SK-N-SH (cell line): ENCODE measurements around the gene AKAP6. TPM values are rescaled to one million over a fixed set of nuclear protein-coding genes. Genes with fewer than 3 reads are reported as not detected.

Source experiments
- CTCF ChIA-PET: fragments of 300-600, 350-600 bp; formaldehyde crosslinking; extraction: SDS; loops from one replicate; lab custom pipeline; 2021; lab: Yijun Ruan, JAX
- POLR2A ChIA-PET: fragments of 350-600 bp; sonication (Branson Sonifier 250); formaldehyde crosslinking; extraction: SDS; loops from one replicate; lab custom pipeline; 2020; ENCODE audit warnings: antibody characterized with exemption, inconsistent platforms; lab: Yijun Ruan, JAX
- DNase-seq: peaks from one replicate; pipeline ENCODE4 v3.0.0; 2012
- H2AFZ ChIP-seq: fragments of 200-600 bp; sonication (generic); 2 replicates; pipeline ENCODE4 v1.8.1; 2016; ENCODE audit warnings: antibody characterized with exemption, mild to moderate bottlenecking, low read depth
- H3F3A ChIP-seq: fragments of 200-600 bp; sonication (generic); replicated peaks from 2 replicates; pipeline ENCODE3; 2016; ENCODE audit warnings: antibody characterized with exemption, mild to moderate bottlenecking; ENCODE audit not compliant: insufficient read depth
- H3K27ac ChIP-seq, 2 experiments: fragments of 200-500 bp in 1 of 2; fragments of 200-600 bp in 1 of 2; sonication (Bioruptor generic) in 1 of 2; sonication (generic), shearing (Covaris generic) in 1 of 2; 2 replicates each; pipeline versions ENCODE4 v1.5.1 to v1.6.1; 2014 to 2016; ENCODE audit warnings: low read depth in 2 of 2, inconsistent platforms in 1 of 2, low read length in 1 of 2, mild to moderate bottlenecking in 1 of 2, mixed read lengths in 1 of 2
- H3K27me3 ChIP-seq: fragments of 200-600 bp; sonication (generic), shearing (Covaris generic); 2 replicates; pipeline ENCODE4 v1.6.1; 2016; ENCODE audit warnings: mixed run types; ENCODE audit not compliant: insufficient read depth
- H3K36me3 ChIP-seq, 2 experiments: fragments of 200-500 bp in 1 of 2; fragments of 200-600 bp in 1 of 2; sonication (Bioruptor generic) in 1 of 2; sonication (generic) in 1 of 2; replicated peaks in 1 of 2; 2 replicates each; pipeline versions ENCODE3 to v1.5.1; 2014 to 2016; ENCODE audit warnings: low read length in 1 of 2, mild to moderate bottlenecking in 1 of 2; ENCODE audit not compliant: insufficient read depth in 2 of 2, control insufficient read depth in 1 of 2
- H3K4me1 ChIP-seq, 2 experiments: fragments of 200-500 bp in 1 of 2; fragments of 200-600 bp in 1 of 2; sonication (Bioruptor generic) in 1 of 2; sonication (generic), shearing (Covaris generic) in 1 of 2; 2 replicates each; pipeline versions ENCODE4 v1.5.1 to v1.6.1; 2014 to 2016; ENCODE audit warnings: low read depth in 1 of 2, low read length in 1 of 2, mixed run types in 1 of 2; ENCODE audit not compliant: insufficient read depth in 2 of 2, control insufficient read depth in 1 of 2
- H3K4me2 ChIP-seq: fragments of 200-600 bp; sonication (generic), shearing (Covaris generic); 2 replicates; pipeline ENCODE4 v1.6.1; 2017; ENCODE audit warnings: mixed run types
- H3K4me3 ChIP-seq, 2 experiments: fragments of 200-500 bp in 1 of 2; fragments of 200-600 bp in 1 of 2; sonication (Bioruptor generic) in 1 of 2; sonication (generic), shearing (Covaris generic) in 1 of 2; 2 replicates each; pipeline versions ENCODE4 v1.5.1 to v1.8.1; 2014 to 2016; ENCODE audit warnings: low read depth in 2 of 2, inconsistent platforms in 1 of 2, low read length in 1 of 2, mild to moderate bottlenecking in 1 of 2, mixed read lengths in 1 of 2, moderate library complexity in 1 of 2
- H3K79me2 ChIP-seq: fragments of 200-600 bp; sonication (generic); 2 replicates; pipeline ENCODE4 v1.8.1; 2017; ENCODE audit warnings: mild to moderate bottlenecking; ENCODE audit not compliant: insufficient read depth
- H3K9ac ChIP-seq: fragments of 200-600 bp; sonication (generic); 2 replicates; pipeline ENCODE4 v1.6.1; 2017; ENCODE audit warnings: mixed run types
- H3K9me2 ChIP-seq: fragments of 200-600 bp; sonication (generic); 2 replicates; pipeline ENCODE4 v1.6.1; 2017; ENCODE audit warnings: mixed run types
- H3K9me3 ChIP-seq: fragments of 200-600 bp; sonication (generic); 2 replicates; pipeline ENCODE4 v1.6.1; 2017; ENCODE audit warnings: mixed run types, mild to moderate bottlenecking, moderate library complexity
- H4K20me1 ChIP-seq: fragments of 200-600 bp; sonication (generic); 2 replicates; pipeline ENCODE4 v1.6.1; 2017; ENCODE audit warnings: mild to moderate bottlenecking, mixed run types; ENCODE audit not compliant: insufficient read depth
- CHD2 ChIP-seq: fragments of 150-350 bp; IDR thresholded peaks from 2 replicates; pipeline ENCODE4 v1.6.1; 2018; ENCODE audit warnings: low read length; ENCODE audit not compliant: partially characterized antibody
- EP300 ChIP-seq, 2 experiments: IDR thresholded peaks; 2 replicates each; pipeline versions ENCODE4 v1.4.0 to v1.6.1; 2012; ENCODE audit warnings: borderline replicate concordance in 1 of 2, low read depth in 1 of 2, low read length in 1 of 2
- EZH2phosphoT487 ChIP-seq: fragments of 200-600 bp; sonication (generic); IDR thresholded peaks from 2 replicates; pipeline ENCODE4 v1.6.1; 2017; ENCODE audit warnings: low read depth, mixed run types, mild to moderate bottlenecking, antibody characterized with exemption, moderate library complexity, borderline replicate concordance
- FOXM1 ChIP-seq: IDR thresholded peaks from 2 replicates; pipeline ENCODE4 v1.4.0; 2012; ENCODE audit warnings: low read depth, mild to moderate bottlenecking
- GATA2 ChIP-seq: sonication (generic); formaldehyde crosslinking; IDR thresholded peaks from 2 replicates; pipeline ENCODE4 v1.5.0; 2020; ENCODE audit warnings: mild to moderate bottlenecking, missing genetic modification reagents
- IRF3 ChIP-seq: fragments of 150-350 bp; IDR thresholded peaks from 2 replicates; pipeline ENCODE4 v1.6.1; 2016; ENCODE audit warnings: mild to moderate bottlenecking, low read depth, low read length
- JUND ChIP-seq: IDR thresholded peaks from 2 replicates; pipeline ENCODE4 v1.4.0; 2012
- MAX ChIP-seq: IDR thresholded peaks from 2 replicates; pipeline ENCODE4 v1.4.0; 2012; ENCODE audit warnings: low read depth
- MEF2A ChIP-seq: IDR thresholded peaks from 2 replicates; pipeline ENCODE4 v1.4.0; 2012; ENCODE audit warnings: low read depth, borderline replicate concordance
- NRF1 ChIP-seq: IDR thresholded peaks from 2 replicates; pipeline ENCODE4 v1.6.1; 2012; ENCODE audit warnings: low read depth, mild to moderate bottlenecking, low read length
- POLR2AphosphoS5 ChIP-seq: IDR thresholded peaks from 2 replicates; pipeline ENCODE4 v1.6.1; 2012; ENCODE audit warnings: low read depth, low read length
- REST ChIP-seq: IDR thresholded peaks from 2 replicates; pipeline ENCODE4 v1.6.1; 2012; ENCODE audit warnings: mild to moderate bottlenecking, low read depth, low read length, moderate library complexity
- RXRA ChIP-seq: IDR thresholded peaks from 2 replicates; pipeline ENCODE4 v1.4.0; 2012; ENCODE audit warnings: low read depth, mild to moderate bottlenecking, borderline replicate concordance
- TAF1 ChIP-seq: IDR thresholded peaks from 2 replicates; pipeline ENCODE4 v1.6.1; 2012; ENCODE audit warnings: low read depth, mild to moderate bottlenecking, low read length, moderate library complexity, borderline replicate concordance
- WGBS: methylation state at CpG from one replicate; pipeline ENCODE4 v1.1.6; 2017; ENCODE audit warnings: low lambda C conversion rate; 5-methylcytosine and 5-hydroxymethylcytosine counted together
- polyA plus RNA-seq, 3 experiments: library from polyadenylated mRNA; depleted of rRNA; stranded (reverse); fragments of >200 nt; gene quantifications; 2 replicates each; pipeline ENCODE4 v1.2.3, GENCODE V29; 2012

Gene AKAP6
- polyA plus RNA-seq, 1 of the 3 experiments (the other 2 are of a cell fraction) = 1.7 TPM

- Histone ChIP-seq H3K4me2 (no peak overlapping the region), H3K9ac (no peak overlapping the region), H3K4me3 (no peak overlapping the region), H3K79me2 (no peaks in the 10 kb centered on the region), H3K9me2 (no peaks in the 10 kb centered on the region), H3K36me3 (no peaks in the 10 kb centered on the region), H3K4me1 (no peaks in the 10 kb centered on the region; a peak in 1 of 4 replicates), H3F3A (no peaks in the 10 kb centered on the region), H4K20me1 (no peaks in the 10 kb centered on the region), H3K27me3 (no peaks in the 10 kb centered on the region), H2AFZ (no peak overlapping the region), H3K27ac (no peak overlapping the region), H3K9me3 (no peaks in the 10 kb centered on the region)
- DNase-seq = no peak
- POLR2A ChIA-PET = no interaction called here
- TF ChIP-seq RXRA (no peak), MEF2A (no peak), REST (no peak), FOXM1 (no peak), MAX (no peak)
- 98% methylated on average over 3 of the region's 3 CpGs for WGBS
- CTCF ChIA-PET = no interaction called here
Observed at GRCh38 chr14:32656601-32657000, 327.5 kb downstream of the AKAP6 start.

- no peak overlapping the region for H3K4me2 ChIP-seq
- H3K9ac ChIP-seq = no peak overlapping the region
- H3K27ac ChIP-seq = no peak overlapping the region
- CTCF ChIA-PET = no interaction called here
- no peaks in the 10 kb centered on the region for H3K27me3 ChIP-seq
- no peaks in the 10 kb centered on the region for H3K36me3 ChIP-seq
- H2AFZ ChIP-seq = no peak overlapping the region
- WGBS = 93% methylated on average over 4 of the region's 4 CpGs
- no peak for DNase-seq
- POLR2A ChIA-PET = no interaction called here
- H3K79me2 ChIP-seq = no peaks in the 10 kb centered on the region
- H3K4me1 ChIP-seq = no peaks in the 10 kb centered on the region; a peak in 1 of 4 replicates
- H3F3A ChIP-seq = no peaks in the 10 kb centered on the region
- H3K9me2 ChIP-seq = no peaks in the 10 kb centered on the region
- TF ChIP-seq POLR2AphosphoS5 (no peak), EZH2phosphoT487 (no peak), GATA2 (no peak), TAF1 (no peak), JUND (no peak), EP300 (IDR thresholded peaks at IDR 0.05; ENCODE audit: borderline replicate concordance in 1 of 2, low read depth in 1 of 2, low read length in 1 of 2) (no peak), NRF1 (no peak), CHD2 (no peak), IRF3 (no peak), REST (no peak)
- H3K9me3 ChIP-seq = no peaks in the 10 kb centered on the region
- H3K4me3 ChIP-seq = no peak overlapping the region
- no peaks in the 10 kb centered on the region for H4K20me1 ChIP-seq
Observed at GRCh38 chr14:32657081-32657480, 328.0 kb downstream of the AKAP6 start.
